Hepatocyte (in vitro differentiated cells): ENCODE results near the gene CKS2. TPM values are rescaled to one million over a fixed set of nuclear protein-coding genes. Genes with fewer than 3 reads are reported as not detected.
"Not testable (repeated sequence)": the region's sequence is repeated elsewhere in the genome, so short reads cannot be mapped to it uniquely, and the experiment has no call there.

Experiments used
- DNase-seq: peaks from one replicate; pipeline ENCODE4 v3.0.0-alpha.2; 2016; ENCODE audit warnings: low spot score
- H2AFZ ChIP-seq: fragments of 200-600 bp; sonication (generic); 2 replicates; pipeline ENCODE4 v1.6.0; 2016; ENCODE audit warnings: antibody characterized with exemption, mild to moderate bottlenecking
- H3K27ac ChIP-seq: fragments of 200-600 bp; sonication (generic); 2 replicates; pipeline ENCODE4 v1.5.1; 2016; ENCODE audit warnings: mild to moderate bottlenecking
- H3K27me3 ChIP-seq: fragments of 200-600 bp; sonication (generic); 2 replicates; pipeline ENCODE4 v1.6.1; 2016
- H3K36me3 ChIP-seq: fragments of 200-600 bp; sonication (generic); replicated peaks from 2 replicates; pipeline ENCODE4 v1.5.1; 2016; ENCODE audit warnings: low read depth; ENCODE audit not compliant: insufficient read depth
- H3K4me1 ChIP-seq: fragments of 200-600 bp; sonication (generic); 2 replicates; pipeline ENCODE4 v1.5.1; 2016; ENCODE audit warnings: mild to moderate bottlenecking, moderate library complexity; ENCODE audit not compliant: insufficient read depth
- H3K4me2 ChIP-seq: fragments of 200-600 bp; sonication (generic); 2 replicates; pipeline ENCODE4 v1.6.0; 2016
- H3K4me3 ChIP-seq: fragments of 200-600 bp; sonication (generic); 2 replicates; pipeline ENCODE4 v1.5.1; 2016; ENCODE audit warnings: mild to moderate bottlenecking
- H3K79me2 ChIP-seq: fragments of 200-600 bp; sonication (generic); 2 replicates; pipeline ENCODE4 v1.6.0; 2017; ENCODE audit warnings: mild to moderate bottlenecking
- H3K9me2 ChIP-seq: fragments of 200-600 bp; sonication (generic); replicated peaks from 2 replicates; pipeline ENCODE4 v1.6.0; 2017; ENCODE audit warnings: mild to moderate bottlenecking; ENCODE audit not compliant: insufficient read depth
- H3K9me3 ChIP-seq: fragments of 200-600 bp; sonication (generic); 2 replicates; pipeline ENCODE4 v1.5.1; 2016; ENCODE audit warnings: low read depth, mild to moderate bottlenecking
- H4K20me1 ChIP-seq: fragments of 200-600 bp; sonication (generic); 2 replicates; pipeline ENCODE4 v1.6.0; 2016; ENCODE audit warnings: mild to moderate bottlenecking; ENCODE audit not compliant: insufficient read depth, poor library complexity, severe bottlenecking
- EZH2 ChIP-seq: fragments of 200-600 bp; sonication (generic); IDR thresholded peaks from 2 replicates; pipeline ENCODE4 v1.6.1; 2016; ENCODE audit warnings: antibody characterized with exemption, mild to moderate bottlenecking, borderline replicate concordance
- EZH2phosphoT487 ChIP-seq: fragments of 200-600 bp; sonication (generic); IDR thresholded peaks from one replicate; pipeline ENCODE4 v1.6.1; 2018; ENCODE audit warnings: antibody characterized with exemption, mild to moderate bottlenecking, low read depth, moderate library complexity; ENCODE audit not compliant: unreplicated experiment, severe bottlenecking
- WGBS: methylation state at CpG from one replicate; pipeline ENCODE4 v1.1.6; 2016; ENCODE audit warnings: low lambda C conversion rate; ENCODE audit errors: missing lambda C conversion rate; 5-methylcytosine and 5-hydroxymethylcytosine counted together
- polyA plus RNA-seq: library from polyadenylated mRNA; unstranded; fragments of >200 nt; fragmentation: Nextera tagmentation; extraction: Ambion mirVana; gene quantifications from 2 replicates; pipeline ENCODE4 v1.2.1, GENCODE V29; 2016
- total RNA-seq: library from RNA; depleted of rRNA; stranded (reverse); fragments of >200 nt; gene quantifications from 2 replicates; pipeline ENCODE4 v1.2.3, GENCODE V29; 2014
- TF ChIP-seq, protein P1 (sequence below): fragments of 200-600 bp; sonication (generic); IDR thresholded peaks from 2 replicates; pipeline ENCODE4 v1.5.1; 2016; ENCODE audit warnings: antibody characterized with exemption, mild to moderate bottlenecking; ENCODE audit not compliant: poor library complexity

The CKS2 gene
- total and polyA plus RNA-seq, 2 experiments from 2014 or later, result 77.1 to 136 TPM

DNA sequence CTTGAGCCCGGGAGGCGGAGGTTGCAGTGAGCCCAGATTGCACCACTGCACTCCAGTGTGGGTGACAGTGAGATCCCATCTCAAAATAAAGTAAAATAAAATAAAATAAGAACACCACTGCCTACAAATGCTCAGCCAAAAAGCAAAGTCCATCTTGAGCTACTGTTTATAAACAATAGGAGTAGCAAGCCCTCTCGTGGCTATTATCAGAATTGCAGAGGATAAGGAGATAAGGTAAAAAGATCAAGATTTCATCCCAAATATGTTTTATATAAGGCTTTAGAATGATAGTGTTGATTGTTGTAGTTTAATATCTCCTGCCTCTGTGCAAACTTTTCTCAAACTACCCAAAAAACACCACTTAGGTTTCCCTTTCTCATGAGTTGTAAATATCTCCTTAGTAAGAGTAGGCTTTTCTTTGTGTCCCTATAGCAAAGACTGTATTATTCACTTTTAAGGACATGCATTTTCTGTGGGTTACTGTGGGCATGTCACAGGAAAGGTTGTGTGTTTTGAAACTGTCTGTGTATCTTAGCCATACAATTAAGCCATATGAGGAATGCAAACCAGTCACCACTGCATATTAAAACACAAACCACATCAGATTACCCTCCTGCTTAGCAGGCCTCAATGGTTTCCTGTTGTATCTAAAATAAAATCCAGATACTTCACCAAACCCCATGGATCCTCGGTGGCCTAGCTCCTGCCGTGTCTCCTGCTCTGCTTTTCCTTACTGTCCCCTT is 31.8 kb upstream of the CKS2 start:
- 73% methylated on average over 5 of the region's 5 CpGs for WGBS
- Histone ChIP-seq H3K9me2 (no peaks in the 10 kb centered on the region), H3K4me3 (no peak overlapping the region), H2AFZ (no peak overlapping the region), H3K9me3 (peaks cover 6% of the 10 kb centered on the region), H3K27ac (no peak overlapping the region), H3K79me2 (no peaks in the 10 kb centered on the region), H3K27me3 (no peaks in the 10 kb centered on the region), H3K4me2 (no peak overlapping the region), H3K4me1 (no peaks in the 10 kb centered on the region), H4K20me1 (no peaks in the 10 kb centered on the region), H3K36me3 (no peaks in the 10 kb centered on the region)
- peak; percentile 77 for DNase-seq
- TF ChIP-seq EZH2phosphoT487, result no peak
- no peak for TF ChIP-seq EZH2
- TF ChIP-seq, protein P1, sequence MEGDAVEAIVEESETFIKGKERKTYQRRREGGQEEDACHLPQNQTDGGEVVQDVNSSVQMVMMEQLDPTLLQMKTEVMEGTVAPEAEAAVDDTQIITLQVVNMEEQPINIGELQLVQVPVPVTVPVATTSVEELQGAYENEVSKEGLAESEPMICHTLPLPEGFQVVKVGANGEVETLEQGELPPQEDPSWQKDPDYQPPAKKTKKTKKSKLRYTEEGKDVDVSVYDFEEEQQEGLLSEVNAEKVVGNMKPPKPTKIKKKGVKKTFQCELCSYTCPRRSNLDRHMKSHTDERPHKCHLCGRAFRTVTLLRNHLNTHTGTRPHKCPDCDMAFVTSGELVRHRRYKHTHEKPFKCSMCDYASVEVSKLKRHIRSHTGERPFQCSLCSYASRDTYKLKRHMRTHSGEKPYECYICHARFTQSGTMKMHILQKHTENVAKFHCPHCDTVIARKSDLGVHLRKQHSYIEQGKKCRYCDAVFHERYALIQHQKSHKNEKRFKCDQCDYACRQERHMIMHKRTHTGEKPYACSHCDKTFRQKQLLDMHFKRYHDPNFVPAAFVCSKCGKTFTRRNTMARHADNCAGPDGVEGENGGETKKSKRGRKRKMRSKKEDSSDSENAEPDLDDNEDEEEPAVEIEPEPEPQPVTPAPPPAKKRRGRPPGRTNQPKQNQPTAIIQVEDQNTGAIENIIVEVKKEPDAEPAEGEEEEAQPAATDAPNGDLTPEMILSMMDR, result peak; percentile 82

DNA sequence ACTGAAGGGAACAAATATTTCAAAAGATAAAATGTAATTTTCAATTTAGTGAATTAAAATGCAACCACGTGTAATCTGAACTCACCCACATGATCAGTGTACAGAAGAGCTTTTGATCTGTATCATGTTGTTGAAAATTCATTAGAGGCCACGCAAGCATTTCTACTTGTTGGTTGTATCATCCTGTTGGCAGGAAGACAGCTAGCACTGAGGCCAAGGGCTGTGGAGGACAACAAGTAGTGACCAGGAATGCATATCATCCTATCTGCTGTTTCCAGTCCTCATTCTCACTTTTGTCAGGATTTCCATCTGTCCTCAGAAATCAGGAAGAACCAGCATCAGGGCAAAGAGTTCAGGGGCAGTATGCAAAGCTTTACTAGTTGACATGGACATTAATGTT is 29.9 kb upstream of the CKS2 start:
- no peaks in the 10 kb centered on the region for H3K4me1 ChIP-seq
- H3K79me2 ChIP-seq, result no peaks in the 10 kb centered on the region
- H3K4me3 ChIP-seq, result no peak overlapping the region
- no peaks in the 10 kb centered on the region for H3K36me3 ChIP-seq
- DNase-seq, result no peak
- no peaks in the 10 kb centered on the region for H3K27me3 ChIP-seq
- H3K4me2 ChIP-seq, result no peak overlapping the region
- H2AFZ ChIP-seq, result no peak overlapping the region
- no peaks in the 10 kb centered on the region for H4K20me1 ChIP-seq
- H3K9me2 ChIP-seq, result no peaks in the 10 kb centered on the region
- H3K9me3 ChIP-seq, result no peaks in the 10 kb centered on the region
- WGBS, result 71% methylated on average over 2 of the region's 2 CpGs
- no peak for TF ChIP-seq EZH2phosphoT487
- TF ChIP-seq, protein P1, result no peak
- TF ChIP-seq EZH2, result no peak
- no peak overlapping the region for H3K27ac ChIP-seq

DNA sequence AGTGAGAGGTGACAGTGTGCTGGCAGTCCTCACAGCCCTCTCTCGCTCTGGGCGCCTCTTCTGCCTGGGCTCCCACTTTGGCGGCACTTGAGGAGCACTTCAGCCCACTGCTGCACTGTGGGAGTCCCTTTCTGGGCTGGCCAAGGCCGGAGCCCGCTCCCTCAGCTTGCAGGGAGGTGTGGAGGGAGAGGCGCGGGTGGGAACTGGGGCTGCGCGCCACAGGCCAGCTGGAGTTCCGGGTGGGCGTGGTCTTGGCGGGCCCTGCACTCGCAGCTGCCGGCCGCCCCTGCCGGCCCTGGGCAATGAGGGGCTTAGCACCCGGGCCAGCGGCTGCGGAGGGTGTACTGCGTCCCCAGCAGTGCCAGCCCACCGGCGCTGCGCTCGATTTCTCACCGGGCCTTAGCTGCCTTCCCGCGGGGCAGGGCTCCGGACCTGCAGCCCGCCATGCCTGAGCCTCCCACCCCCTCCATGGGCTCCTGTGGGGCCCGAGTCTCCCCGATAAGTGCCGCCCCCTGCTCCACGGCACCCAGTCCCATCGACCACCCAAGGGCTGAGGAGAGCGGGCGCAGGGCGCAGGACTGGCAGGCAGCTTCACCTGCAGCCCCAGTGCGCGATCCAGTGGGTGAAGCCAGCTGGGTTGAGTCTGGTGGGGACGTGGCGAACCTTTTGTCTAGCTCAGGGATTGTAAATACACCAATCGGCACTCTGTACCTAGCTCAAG is 28.6 kb upstream of the CKS2 start:
- not testable (repeated sequence) for H3K27me3 ChIP-seq, H3K4me2 ChIP-seq, DNase-seq, H3K9me2 ChIP-seq, H3K79me2 ChIP-seq, H2AFZ ChIP-seq, H3K27ac ChIP-seq, H3K4me3 ChIP-seq, H3K36me3 ChIP-seq, H3K4me1 ChIP-seq, H4K20me1 ChIP-seq, H3K9me3 ChIP-seq
- 97% methylated on average over 31 of the region's 42 CpGs for WGBS

DNA sequence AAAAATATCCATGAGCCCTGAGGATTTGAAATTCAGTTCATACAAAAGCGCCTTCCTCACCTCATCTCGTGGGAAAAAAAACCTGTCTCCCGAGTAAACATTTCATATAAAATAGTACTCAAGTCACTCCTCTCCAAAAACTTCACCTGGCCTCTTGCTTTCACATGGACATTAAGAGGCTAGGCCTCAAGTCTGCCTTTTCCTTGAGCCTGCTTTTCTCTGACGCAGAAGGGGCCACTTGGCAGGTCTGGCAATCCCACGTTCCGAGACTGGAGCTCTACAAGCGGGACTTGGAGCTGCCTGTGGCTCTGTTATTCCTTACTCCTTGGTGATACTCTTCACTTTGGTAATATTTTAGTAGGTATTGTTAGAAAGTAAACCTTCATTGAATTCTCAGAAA is 26.9 kb upstream of the CKS2 start:
- Histone ChIP-seq H3K4me2 (no peak overlapping the region), H3K36me3 (no peaks in the 10 kb centered on the region), H4K20me1 (no peaks in the 10 kb centered on the region), H3K9me2 (no peaks in the 10 kb centered on the region), H3K4me3 (no peak overlapping the region), H3K27ac (no peak overlapping the region), H3K4me1 (no peaks in the 10 kb centered on the region), H3K9me3 (no peaks in the 10 kb centered on the region), H3K79me2 (no peaks in the 10 kb centered on the region), H2AFZ (no peak overlapping the region), H3K27me3 (no peaks in the 10 kb centered on the region)
- no peak for TF ChIP-seq EZH2phosphoT487
- no peak for TF ChIP-seq EZH2
- TF ChIP-seq, protein P1, result no peak
- WGBS, result 90% methylated on average over 7 of the region's 7 CpGs
- DNase-seq, result no peak
